HG03196 (cell line): ENCODE measurements around the gene MACROH2A2.
"Not testable (repeated sequence)": the region's sequence is repeated elsewhere in the genome, so short reads cannot be mapped to it uniquely, and the experiment has no call there.

Source experiments
- ATAC-seq: cut with Tn5 transposase; IDR thresholded peaks from one replicate; pipeline ENCODE4 v1.9.1; 2021; ENCODE audit not compliant: unreplicated experiment

MACROH2A2 gene

DNA sequence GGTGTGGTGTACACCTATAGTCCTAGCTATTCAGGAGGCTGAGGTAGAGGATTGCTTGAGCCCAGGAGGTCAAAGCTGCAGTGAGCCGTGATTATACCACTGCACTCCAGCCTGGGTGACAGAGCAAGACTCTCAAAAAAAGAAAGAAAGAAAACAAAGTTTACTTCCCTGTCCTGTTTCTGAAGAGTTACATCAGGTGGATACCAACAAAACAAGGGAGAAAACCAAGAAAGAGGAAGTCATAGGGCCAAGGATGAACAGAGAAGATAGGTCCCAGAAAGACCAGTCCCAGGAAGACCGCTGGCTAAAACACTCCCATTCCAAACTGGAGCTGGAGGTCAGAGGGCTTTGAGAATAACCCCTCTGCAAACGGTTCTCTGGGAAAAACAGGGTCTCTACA, 13.5 kb downstream of the MACROH2A2 start:
- no peak for ATAC-seq

DNA sequence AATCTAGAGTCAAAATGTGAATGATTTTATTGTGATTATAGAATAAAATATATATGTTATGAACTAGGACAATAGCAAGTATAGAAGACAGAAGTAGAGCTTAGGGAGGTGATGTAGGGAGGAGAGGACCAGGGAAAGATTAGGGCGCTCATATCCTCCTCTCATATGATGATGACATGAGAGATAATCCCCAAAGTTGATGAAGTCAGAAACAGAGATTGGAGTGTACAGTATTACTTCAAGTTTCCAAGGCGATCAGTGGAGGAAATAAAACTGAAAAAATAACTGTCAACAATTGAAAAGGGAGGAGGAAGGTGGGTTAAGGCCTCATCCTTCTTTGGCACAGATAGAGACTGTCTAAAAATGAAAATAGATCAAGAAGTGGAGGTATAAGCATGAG, 14.9 kb downstream of the MACROH2A2 start:
- no peak for ATAC-seq

DNA sequence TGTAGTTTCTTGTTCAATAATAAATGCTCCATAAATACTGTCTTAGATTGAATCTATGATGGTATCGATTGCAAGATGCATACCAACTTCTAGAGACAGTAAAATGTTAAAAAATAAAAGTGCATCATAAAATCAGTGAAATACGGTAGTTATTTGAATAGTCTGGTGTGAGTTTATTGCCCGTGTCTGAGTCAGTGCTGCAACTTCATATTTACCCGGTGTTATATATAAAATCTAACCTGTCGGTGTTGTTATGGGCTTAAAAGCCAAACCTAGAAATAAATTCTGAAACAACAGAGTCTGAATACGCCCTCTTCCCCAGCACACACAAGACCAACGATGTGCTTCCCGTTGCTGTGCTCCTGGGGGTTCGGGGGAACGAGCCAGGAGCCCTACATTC, 16.3 kb downstream of the MACROH2A2 start:
- ATAC-seq: no peak

DNA sequence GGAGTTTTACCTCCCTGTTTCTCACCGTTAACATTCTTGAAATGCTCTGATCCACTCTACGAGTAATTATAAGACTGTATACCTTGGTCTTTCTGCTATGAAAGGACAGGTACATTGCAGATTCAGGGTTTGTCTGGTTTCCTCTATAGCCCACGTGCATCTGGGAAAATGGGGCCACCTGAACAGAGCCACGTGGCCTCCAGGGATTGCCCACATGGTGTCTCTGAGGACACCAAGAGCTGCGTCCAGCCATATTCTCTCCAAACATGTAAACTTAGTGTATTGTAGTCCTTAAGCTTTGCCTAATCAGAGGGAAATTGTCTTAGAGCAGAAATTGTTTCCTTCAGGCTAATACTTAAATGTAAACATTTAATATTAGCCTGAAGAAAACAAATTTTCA, 16.7 kb downstream of the MACROH2A2 start:
- ATAC-seq: no peak

DNA sequence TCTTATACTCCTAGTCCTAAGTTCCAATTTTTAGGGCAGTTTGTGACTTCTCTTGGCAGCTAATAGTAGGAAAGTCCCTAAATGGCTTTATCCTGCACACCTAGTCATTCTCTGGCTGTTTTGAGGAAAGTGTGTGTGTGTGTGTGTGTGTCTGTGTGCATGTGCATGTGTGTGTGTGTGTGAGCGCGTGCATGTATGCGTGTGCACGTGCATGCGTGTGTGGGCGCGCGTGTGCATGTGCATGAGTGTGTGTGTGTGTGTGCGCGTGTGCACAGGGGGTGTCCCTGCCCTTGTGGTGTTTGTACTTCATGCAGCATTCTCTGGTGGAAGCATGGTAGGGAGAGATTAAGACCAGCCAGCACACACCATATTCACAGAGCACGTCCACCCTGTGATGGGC, 18.2 kb downstream of the MACROH2A2 start:
- no peak for ATAC-seq

DNA sequence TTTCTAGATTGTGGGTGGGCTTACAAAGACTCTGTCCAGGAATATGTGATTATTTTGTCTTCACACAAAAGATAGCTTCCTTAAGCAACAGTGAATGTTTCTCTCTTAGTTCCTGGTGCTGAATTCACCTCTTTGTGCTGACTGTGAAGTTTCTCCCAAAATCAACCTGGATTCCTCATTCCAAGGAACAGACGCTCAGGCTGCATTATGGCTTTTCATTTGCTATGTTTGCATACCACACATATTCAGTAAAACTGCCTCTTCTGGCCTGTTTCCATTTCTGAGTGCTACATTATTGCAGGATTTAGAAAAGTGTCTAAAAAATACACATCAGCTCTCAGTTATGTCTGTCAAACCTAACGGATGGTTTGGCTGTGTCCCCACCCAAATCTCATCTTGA, 21.5 kb downstream of the MACROH2A2 start:
- no peak for ATAC-seq

DNA sequence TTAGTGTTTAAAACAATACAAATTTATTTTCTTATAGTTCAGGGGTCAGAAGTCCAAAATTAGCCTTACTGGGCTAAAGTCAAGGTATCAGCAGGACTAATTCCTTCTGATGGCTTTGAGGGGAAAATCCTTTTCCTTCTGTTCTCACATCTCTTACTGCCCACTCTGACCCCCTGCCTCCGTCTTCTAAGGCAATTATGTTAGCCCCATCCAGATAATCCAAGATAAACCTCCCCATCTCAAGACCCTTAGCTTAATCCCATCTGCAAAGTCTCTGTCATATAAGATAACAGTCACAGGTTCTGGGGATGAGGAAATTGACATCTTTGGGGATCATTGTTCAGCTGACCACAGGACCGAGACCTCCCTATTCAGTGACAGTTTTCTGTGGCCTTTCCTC, 22.3 kb downstream of the MACROH2A2 start:
- ATAC-seq: no peak

DNA sequence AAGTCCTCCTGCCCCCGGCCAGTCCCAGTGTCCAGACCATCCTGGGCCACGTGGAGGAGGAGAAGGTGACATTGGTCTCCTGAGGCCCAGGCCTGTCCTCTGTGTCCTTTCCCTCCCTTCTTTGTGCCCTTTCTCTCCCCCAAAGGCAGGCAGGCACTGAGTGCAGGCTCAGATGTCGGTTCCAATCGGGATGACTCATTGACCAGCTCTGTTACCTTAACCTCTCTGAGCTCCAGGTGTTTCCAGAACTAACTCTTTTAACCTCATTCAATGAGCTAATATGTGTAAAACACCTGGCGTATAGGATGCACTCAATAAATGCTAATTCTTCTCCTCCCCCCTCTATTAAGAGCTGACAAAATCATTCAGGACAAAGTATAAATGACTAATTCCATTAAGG, 25.7 kb downstream of the MACROH2A2 start:
- ATAC-seq: no peak

DNA sequence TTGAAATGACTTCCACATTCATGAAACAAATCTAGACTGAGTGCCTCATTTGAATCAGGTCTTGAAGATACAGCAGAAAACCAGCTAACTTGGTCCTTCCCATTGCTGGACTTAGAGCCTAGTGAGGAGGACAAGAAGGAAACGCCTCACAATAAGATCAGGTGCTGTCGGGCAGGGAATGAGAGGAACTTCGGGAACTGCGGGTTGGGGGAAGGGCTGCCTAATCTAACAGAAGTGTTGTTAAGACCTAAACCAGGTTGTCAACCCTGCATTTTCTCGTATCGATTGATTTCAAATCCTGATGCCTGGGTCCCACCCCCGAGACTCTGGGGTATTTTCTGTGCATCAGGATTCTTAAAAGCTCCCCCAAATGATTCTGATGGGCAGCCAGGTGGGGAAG, 26.3 kb downstream of the MACROH2A2 start:
- ATAC-seq: no peak

DNA sequence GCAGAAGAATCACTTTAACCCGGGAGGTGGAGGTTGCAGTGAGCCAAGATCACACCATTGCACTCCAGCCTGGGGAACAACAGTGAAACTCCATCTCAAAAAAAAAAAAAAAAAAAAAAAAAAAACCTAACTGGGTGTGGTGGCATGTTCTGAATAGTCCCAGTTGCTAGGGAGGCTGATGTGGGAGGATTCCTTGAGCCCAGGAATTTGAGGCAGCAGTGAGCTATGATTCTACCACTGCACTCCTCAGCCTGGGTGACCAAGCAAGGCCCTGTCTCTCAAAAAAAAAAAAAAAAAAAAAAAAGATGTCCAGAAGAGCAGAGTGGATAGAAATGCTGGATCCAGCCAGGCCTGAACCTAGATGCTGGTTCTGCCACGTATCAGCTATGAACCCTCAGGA, 28.1 kb downstream of the MACROH2A2 start:
- ATAC-seq: not testable (repeated sequence)

DNA sequence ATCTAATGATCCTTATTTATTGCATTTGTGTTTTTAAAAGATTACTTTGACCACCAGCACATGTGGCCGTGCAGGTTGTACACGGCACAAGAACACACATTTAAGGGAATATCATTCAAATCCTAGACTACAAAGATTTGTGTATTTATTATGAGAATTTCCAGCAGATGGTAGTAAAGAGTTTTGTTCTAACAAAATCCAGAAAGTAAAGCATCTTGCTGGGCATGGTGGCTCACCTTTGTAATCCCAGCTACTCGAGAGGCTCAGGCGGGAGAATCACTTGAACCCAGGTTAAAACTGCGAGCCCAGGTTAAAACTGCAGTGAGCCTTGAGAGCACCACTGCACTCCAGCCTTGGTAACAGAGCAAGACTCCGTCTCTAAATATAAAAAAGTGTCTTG, 31.5 kb downstream of the MACROH2A2 start:
- no peak for ATAC-seq

DNA sequence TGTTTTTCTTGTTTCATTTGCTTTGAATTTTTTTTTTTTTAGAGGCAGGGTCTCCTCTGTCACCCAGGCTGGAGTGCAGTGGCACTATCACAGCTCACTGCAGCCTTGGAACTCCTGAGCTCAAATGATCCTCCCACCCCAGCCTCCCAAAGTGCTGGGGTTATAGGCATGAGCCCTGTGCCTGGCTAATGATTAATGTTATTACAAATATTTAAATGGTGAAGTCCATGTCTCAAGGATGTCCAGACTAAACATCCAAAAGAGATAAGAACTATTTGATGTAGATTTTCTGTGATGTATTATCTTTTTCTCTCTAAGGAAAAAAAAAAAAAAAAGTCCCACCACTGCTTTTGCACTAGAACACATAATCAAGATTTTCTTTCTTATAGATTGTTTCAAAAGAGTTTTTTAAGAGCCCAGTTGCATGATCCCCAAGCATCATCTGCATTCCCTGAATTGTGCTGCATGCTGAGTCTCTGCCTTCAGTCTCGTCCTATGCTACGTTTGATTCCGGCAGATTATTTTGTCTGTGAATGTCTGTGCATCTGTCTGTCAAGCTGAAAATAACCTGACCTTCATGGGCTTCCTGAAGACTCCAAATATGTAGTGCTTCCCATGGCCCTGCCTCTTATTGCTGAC, 33.4 kb downstream of the MACROH2A2 start:
- ATAC-seq: no peak

DNA sequence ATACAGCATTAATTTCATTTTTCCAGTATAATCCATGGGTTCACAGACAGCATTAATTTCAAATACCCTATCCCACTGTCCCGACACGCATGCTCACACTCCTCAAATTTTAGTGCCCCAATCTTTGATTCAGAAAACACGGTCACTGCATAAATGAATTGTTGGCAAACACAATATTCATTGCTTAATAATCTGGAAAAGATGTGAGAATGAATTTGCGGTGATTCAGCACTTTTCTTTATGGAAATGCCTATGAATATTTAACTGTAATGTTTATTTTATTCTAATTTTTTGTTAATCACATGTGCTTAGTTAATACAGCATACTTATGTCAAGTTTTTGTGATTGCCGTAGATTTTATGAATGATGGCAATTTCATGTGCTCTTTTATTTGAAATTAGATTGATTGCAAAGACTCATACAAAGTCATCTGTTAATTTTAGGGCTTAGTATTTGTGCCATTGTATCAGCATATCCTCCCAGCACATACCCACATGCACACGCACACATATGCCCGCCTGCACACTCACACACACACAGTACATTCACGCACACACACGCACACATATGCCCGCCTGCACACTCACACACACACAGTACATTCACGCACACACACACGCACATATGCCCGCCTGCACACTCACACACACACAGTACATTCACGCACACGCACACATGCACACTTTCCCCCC, 35.1 kb downstream of the MACROH2A2 start:
- no peak for ATAC-seq

DNA sequence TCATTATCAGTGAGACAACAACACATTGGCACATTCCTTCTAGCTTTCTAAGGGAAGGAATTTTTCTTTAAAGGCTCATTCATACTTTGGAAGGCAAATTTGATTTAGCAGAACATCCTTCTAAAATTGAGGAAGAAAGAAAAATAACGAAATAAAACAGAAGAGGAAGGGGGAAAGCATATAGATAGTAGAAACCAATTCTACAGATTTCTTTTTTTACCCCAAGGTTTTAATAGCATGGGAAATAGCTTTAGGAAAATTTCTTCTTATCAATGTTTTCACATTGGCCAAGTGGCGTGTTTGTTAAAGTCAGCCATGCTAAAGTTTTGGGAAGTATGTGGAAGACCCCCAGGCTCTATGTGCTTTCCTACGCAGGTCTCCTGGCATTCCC, 35.7 kb downstream of the MACROH2A2 start:
- no peak for ATAC-seq

DNA sequence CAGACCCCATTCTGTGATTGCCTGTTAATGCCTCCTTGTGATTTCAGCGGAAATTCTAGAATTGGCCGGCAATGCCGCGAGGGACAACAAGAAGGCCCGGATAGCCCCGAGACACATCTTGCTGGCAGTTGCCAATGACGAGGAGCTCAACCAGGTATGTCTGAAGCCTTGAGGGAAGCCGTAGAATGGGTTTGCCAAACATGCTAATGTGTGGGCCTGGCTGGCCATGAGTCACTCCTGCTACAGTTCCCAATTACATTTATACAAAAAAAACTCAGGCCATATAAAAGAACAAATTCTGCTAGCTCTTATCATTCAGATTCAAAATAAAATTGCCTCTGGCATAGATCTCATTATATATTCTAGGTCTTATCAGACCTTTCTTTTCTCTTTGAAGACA, 37.4 kb downstream of the MACROH2A2 start:
- ATAC-seq: no peak

DNA sequence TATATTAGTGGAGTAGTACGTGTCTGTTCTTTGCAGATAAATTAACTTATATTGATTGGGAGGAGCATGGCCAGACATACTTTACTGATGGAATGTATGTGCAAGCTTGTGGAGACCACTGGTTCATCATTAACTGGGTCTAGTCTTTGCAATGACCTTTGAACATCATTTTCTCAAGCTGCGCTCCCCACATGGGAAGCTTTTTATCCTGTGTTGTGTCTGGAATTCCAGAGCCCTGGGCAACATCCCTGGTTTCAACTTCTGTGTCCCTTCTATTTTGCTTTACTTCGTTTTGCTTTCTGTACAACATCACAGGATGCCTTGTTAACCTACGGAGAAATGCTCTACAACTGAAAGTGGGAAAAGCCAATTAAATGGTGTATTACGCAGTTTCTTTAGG, 38.3 kb downstream of the MACROH2A2 start:
- ATAC-seq: no peak

DNA sequence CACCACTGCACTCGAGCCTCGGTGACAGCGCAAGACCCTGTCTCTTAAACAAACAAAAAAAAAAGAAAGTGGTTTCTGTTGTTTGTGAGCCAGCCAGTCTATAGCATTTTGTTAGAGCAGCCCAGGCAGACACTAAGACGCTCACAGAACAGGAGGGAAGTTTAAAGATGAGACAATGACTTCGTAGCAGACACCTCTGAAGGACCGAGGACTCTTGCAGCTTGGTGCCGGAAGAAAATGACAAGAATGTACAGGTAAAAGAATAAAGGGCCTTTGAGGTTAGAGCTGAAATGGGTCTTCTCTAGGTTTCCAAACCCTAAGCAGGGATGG, 39.7 kb downstream of the MACROH2A2 start:
- no peak for ATAC-seq

DNA sequence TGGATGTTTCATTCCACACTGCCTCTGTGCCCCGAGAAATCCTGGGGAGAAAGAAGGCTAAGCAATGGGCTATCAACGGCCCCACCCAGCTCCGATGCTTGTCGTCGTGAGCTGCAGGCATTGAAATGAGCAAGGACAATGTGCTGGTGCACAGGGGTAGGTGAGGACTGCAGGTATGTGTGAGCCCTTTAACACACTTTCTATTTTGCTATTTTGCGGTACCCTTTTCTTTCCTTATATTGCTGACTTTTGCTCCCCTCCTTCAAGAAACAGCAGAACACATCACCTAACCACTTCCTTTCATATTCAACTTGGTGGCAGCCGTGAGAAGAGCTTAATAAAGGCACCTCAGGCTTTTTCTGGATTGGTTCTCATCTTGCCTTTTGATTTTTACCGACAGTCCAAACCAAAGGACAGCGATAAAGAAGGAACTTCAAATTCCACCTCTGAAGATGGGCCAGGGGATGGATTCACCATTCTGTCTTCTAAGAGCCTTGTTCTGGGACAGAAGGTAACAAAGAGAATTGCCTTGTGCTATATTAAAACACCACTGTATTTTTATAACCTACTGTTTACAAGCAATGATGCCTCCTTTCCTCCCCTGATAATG, 40.8 kb downstream of the MACROH2A2 start:
- no peak for ATAC-seq

DNA sequence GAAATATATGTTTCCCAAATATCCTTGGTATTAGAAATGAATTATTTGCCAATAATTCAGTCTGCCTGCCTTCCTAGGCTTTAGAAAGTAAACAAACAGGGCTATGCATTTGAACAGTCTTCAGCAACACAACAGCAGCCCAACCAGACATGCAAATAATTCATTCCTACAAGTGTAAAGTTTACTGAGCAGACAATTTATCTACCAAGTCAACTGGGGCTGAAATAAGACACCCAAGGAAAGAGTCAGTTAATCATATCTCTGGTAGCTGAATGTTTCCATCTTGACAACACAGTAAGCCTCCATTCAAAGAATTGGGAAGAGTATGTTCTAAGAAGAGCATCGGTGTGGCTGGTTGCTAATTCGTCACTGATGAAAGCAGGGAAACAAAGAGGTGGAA, 41.6 kb downstream of the MACROH2A2 start:
- no peak for ATAC-seq

DNA sequence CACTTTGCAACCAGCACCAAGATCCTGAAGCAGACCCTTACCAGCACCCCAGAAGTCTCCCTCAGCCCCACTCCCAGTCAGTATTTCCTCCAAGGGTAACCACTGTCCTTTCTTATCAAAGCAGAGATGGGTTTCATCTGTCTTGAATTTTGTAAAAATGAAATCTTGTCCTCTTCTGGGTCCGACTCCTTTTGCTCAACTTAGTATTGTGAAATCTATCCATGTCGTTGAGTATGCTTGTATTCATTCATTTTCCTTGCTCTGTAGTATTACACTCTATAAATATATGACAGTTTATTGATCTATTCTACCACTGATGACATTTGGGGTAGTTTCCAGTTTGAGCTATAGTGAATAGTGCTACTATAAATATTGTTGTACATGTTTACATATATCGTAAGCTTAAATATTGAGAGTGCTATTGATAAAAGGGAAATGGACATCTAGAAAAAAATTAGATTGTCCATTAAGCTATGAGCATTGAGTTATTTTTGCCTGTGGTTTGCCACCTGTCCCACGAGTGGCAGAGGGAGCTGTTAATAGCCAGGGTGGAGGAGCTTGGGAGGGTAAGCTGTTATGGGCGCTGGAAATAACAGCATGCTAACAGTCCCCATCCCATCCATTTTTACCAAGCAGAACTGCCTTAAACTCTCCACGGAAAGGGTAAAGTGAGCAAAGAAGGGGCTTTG, 43.5 kb downstream of the MACROH2A2 start:
- no peak for ATAC-seq

DNA sequence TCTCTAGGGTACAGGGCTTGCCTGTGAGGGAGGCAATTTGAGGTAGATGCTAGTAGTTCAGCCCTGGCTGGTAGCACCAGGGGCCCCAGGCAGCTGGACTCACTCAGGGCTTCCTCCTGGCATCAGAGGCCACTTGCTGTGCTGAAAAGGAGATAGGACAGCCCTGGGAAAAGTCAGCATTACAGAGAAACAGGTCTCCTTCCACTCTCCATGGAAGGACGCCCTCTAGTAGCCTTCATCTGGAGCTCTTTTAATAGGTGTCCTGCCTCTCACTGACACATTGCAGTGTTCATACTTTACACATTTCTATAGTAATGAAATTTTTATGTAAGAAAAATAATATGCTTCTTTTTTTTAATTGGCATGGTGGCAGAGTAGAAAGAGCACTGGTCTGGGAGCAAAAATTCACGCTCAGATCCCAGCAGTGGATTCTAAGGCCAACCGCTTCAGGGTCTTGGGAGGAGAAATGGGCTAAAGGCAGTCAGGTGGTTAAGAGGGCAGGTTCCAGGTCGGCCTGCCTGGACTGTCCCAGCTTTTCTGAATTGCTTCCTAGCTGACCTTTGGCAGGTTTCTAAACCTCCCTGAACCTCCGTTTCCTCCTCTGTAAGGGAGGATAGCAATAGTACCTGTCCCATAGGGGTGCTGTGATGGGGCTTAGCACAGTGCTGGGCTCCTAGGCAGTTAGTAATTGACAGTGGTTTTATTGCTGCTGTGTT, 44.2 kb downstream of the MACROH2A2 start:
- no peak for ATAC-seq

DNA sequence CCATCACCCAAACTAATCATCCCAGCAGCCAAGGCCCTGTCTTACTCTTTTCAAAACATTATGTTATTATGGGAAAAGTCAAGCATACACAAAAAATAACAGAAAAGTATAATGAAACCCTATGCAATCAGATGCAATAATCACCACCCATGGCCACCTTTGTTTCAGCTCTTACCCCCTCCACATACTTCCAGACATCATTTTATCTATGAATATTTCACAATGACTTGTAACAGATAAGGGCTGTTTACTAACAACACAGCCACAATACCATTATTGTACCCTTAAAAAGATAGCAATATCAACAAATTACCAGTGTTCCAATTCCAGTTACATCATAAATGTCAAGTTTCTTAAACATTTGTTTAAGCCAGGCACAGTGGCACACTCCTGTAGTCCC, 44.8 kb downstream of the MACROH2A2 start:
- ATAC-seq: no peak
